Measurements from ENCODE around the gene SPATC1L. TPM values are rescaled to one million over a fixed set of nuclear protein-coding genes. Genes with fewer than 3 reads are reported as not detected.

SPATC1L gene
- polyA plus RNA-seq, 2 of the 4 experiments (the other 2 are of a cell fraction), result 0.14 TPM; not detected in 1

GRCh38 chr21:46115441-46116188 lies 68.6 kb downstream of the SPATC1L start:
- DNase-seq (ENCODE audit: low read depth in 1 of 2, low spot score in 1 of 2) (no peak), ATAC-seq (no peak), FAIRE-seq (no peak)
- H3K4me2 ChIP-seq, result no peak overlapping the region
- H3K4me3 ChIP-seq, result no peak overlapping the region
- no peak overlapping the region for H3K27ac ChIP-seq
- 54% methylated on average over 10 of the region's 17 CpGs for WGBS (ENCODE audit: missing lambda C conversion rate)
- ChIA-PET POLR2A (no interaction called here), CTCF (no interaction called here)
- TF ChIP-seq NFE2L2 (conservative IDR thresholded peaks at IDR 0.05; ENCODE audit: low read length) (no peak), ESRRA (IDR thresholded peaks at IDR 0.05; ENCODE audit: borderline replicate concordance, low read length) (no peak)
- no peaks in the 10 kb centered on the region for H3K9me3 ChIP-seq
- no peaks in the 10 kb centered on the region for H3K4me1 ChIP-seq

GRCh38 chr21:46114963-46115362 lies 69.3 kb downstream of the SPATC1L start:
- no peak for FAIRE-seq
- 23% methylated on average over 3 of the region's 4 CpGs for WGBS (ENCODE audit: missing lambda C conversion rate)
- H3K4me3 ChIP-seq, result no peak overlapping the region
- ChIA-PET POLR2A (no interaction called here), CTCF (no interaction called here)
- H3K4me1 ChIP-seq, result no peaks in the 10 kb centered on the region
- TF ChIP-seq TP53 (CRISPR knock-in tag; IDR thresholded peaks at IDR 0.05) (no peak), CTCF (IDR thresholded peaks at IDR 0.05) (no peak), ELK1 (IDR thresholded peaks at IDR 0.05; ENCODE audit: low read depth, low read length) (no peak), RFX5 (IDR thresholded peaks at IDR 0.05) (no peak), MAZ (IDR thresholded peaks at IDR 0.05; ENCODE audit: borderline replicate concordance, low read depth, low read length) (no peak), USF2 (IDR thresholded peaks at IDR 0.05) (no peak), FOXS1 (CRISPR knock-in tag; IDR thresholded peaks at IDR 0.05) (no peak), TFCP2L1 (CRISPR knock-in tag; IDR thresholded peaks at IDR 0.05) (no peak), ESRRA (IDR thresholded peaks at IDR 0.05; ENCODE audit: borderline replicate concordance, low read length) (no peak), HOXB5 (CRISPR knock-in tag; IDR thresholded peaks at IDR 0.05) (no peak)
- H3K27ac ChIP-seq, result no peak overlapping the region
- H3K9me3 ChIP-seq, result no peaks in the 10 kb centered on the region
- DNase-seq (ENCODE audit: low read depth in 1 of 2, low spot score in 1 of 2), result no peak
- H3K4me2 ChIP-seq, result no peak overlapping the region
- ATAC-seq, result no peak

GRCh38 chr21:46113497-46114176 lies 70.6 kb downstream of the SPATC1L start:
- Histone ChIP-seq H3K9me3 (no peaks in the 10 kb centered on the region), H3K4me2 (no peak overlapping the region), H3K4me1 (no peaks in the 10 kb centered on the region), H3K4me3 (no peak overlapping the region), H3K27ac (no peak overlapping the region)
- ATAC-seq (no peak), DNase-seq (ENCODE audit: low read depth in 1 of 2, low spot score in 1 of 2) (no peak), FAIRE-seq (no peak)
- WGBS (ENCODE audit: missing lambda C conversion rate), result 85% methylated on average over 15 of the region's 16 CpGs
- ChIA-PET POLR2A (no interaction called here), CTCF (no interaction called here)
- TF ChIP-seq TFCP2L1 (CRISPR knock-in tag; IDR thresholded peaks at IDR 0.05) (no peak), MAX (IDR thresholded peaks at IDR 0.05) (no peak), HES2 (IDR thresholded peaks at IDR 0.05) (no peak), POLR2AphosphoS2 (conservative IDR thresholded peaks at IDR 0.05; ENCODE audit: low read length) (no peak), PHF8 (IDR thresholded peaks at IDR 0.05; ENCODE audit: borderline replicate concordance, low read depth) (no peak), HOXA7 (CRISPR knock-in tag; IDR thresholded peaks at IDR 0.05) (no peak), RFX5 (IDR thresholded peaks at IDR 0.05) (no peak)
